Cortex of kidney (tissue), 1 donor: Measurements from ENCODE around the gene CPT1A.

Experiments
- DNase-seq: peaks from one replicate; lab custom pipeline; 2025; lab: John Stamatoyannopoulos, UW

Gene CPT1A

DNA sequence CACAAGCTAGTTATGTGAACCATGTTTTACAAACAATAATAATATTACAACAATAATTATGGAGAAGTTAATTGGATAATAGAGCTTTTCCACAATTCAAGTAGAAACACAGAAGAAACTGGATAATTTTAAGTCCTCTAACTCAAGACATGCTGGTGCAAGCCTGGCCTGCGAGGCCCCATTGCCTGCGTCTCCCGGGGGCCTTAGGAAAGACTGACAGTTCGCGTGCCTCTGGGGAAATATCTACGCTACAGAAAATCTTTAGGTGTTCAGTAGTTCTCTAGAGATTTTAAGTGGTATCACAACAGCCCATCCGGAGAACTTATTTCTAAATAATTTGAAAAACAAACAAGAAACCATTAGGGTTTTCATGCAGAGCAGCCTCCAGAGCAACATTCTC, 134.2 kb downstream of the CPT1A start:
- no peak for DNase-seq

GRCh38 chr11:68704887-68705286, 136.8 kb downstream of the CPT1A start:
- DNase-seq, result no peak
